ENCODE measurements around the gene CEP131. TPM values are rescaled to one million over a fixed set of nuclear protein-coding genes. Genes with fewer than 3 reads are reported as not detected.

The CEP131 gene
- total and polyA plus RNA-seq, 2 of the 8 experiments (the other 6 are each of a cell fraction or from before 2014, with no cell fraction given), result 5.9 to 23.2 TPM

DNA sequence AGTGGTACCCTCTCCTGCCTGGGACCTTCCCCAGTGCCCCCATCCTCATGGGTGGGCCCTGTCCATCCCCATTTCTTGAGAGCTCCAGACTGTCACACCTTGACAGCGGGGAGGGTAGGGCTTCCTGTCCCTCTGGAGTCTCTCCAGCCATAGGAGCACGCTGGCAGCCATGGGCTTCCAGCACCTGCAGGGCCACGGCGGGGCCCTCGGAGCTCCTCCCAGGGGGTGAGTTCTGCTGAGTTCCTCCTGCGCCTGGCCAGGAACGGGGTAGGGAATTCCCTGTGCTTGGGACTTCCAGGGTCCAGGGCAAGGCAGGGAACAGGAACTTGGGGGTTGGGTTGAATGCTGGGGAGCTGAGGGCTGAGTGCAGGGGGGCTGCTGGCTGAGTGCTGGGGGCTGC, 33.7 kb downstream of the CEP131 start:
- Histone ChIP-seq H3K18ac (ENCODE audit: extremely low read depth, low read length) (no peak overlapping the region), H3K79me2 (ENCODE audit: control insufficient read depth in 1 of 2, insufficient read depth in 2 of 2, low read length in 2 of 2) (no peaks in the 10 kb centered on the region), H3K4ac (replicated peaks; ENCODE audit: insufficient read length, low read depth, low read length) (no peak overlapping the region), H2BK120ac (replicated peaks; ENCODE audit: low read depth, low read length) (no peak overlapping the region), H3K9me3 (ENCODE audit: insufficient read depth in 2 of 2, low read depth in 1 of 2, low read length in 1 of 2) (no peaks in the 10 kb centered on the region), H2BK20ac (ENCODE audit: low read length) (no peak overlapping the region), H4K91ac (replicated peaks; ENCODE audit: insufficient read length, low read length) (no peak overlapping the region), H3K4me1 (replicated peaks in 1 of 4; ENCODE audit: control insufficient read depth in 3 of 4, insufficient read depth in 4 of 4, low read length in 3 of 4) (peaks cover 0 to 5% (median under 1%) of the 10 kb centered on the region in 4 experiments; a peak in 2 of 7 replicates), H4K8ac (ENCODE audit: extremely low read depth, insufficient read depth, low read length) (no peak overlapping the region; the same call in 1 of the 2 replicates), H2BK12ac (ENCODE audit: low read depth, low read length) (no peak overlapping the region), H2BK15ac (ENCODE audit: low read length) (no peak overlapping the region), H3K4me2 (ENCODE audit: insufficient read depth in 1 of 2, low read depth in 2 of 2, low read length in 2 of 2) (no peak overlapping the region), H2AFZ (ENCODE audit: low read length) (no peak overlapping the region), H3K27me3 (replicated peaks in 1 of 4; ENCODE audit: control insufficient read depth in 3 of 4, extremely low read depth in 1 of 4, insufficient read depth in 3 of 4, low read length in 3 of 4) (no peaks in the 10 kb centered on the region), H4K20me1 (replicated peaks in 1 of 2; ENCODE audit: control insufficient read depth in 1 of 2, insufficient read depth in 2 of 2, low read length in 2 of 2) (peaks cover 0 to 4% of the 10 kb centered on the region in 2 experiments), H3K56ac (replicated peaks; ENCODE audit: insufficient read length, low read depth, low read length) (no peak overlapping the region), H3K23me2 (ENCODE audit: low read depth, low read length) (no peaks in the 10 kb centered on the region), H3K27ac (ENCODE audit: low read depth, low read length) (no peak overlapping the region), H3K4me3 (ENCODE audit: extremely low read depth in 1 of 4, insufficient read depth in 2 of 4, low read depth in 3 of 4, low read length in 4 of 4) (no peak overlapping the region), H2BK5ac (ENCODE audit: low read depth, low read length) (no peak overlapping the region), H4K5ac (ENCODE audit: insufficient read length, low read depth, low read length) (no peak overlapping the region), H3K79me1 (ENCODE audit: low read depth, low read length) (no peaks in the 10 kb centered on the region), H2AK5ac (ENCODE audit: low read depth, low read length) (no peak overlapping the region), H3K14ac (ENCODE audit: insufficient read length) (no peak overlapping the region), H3K23ac (ENCODE audit: insufficient read length) (no peak overlapping the region), H3K36me3 (ENCODE audit: control insufficient read depth in 2 of 4, insufficient read depth in 4 of 4, low read length in 3 of 4) (peaks cover 0 to 11% (median 0%) of the 10 kb centered on the region in 4 experiments; a peak in 3 of 8 replicates), H3K9ac (replicated peaks in 1 of 4; ENCODE audit: extremely low read depth in 1 of 4, low read depth in 3 of 4, low read length in 3 of 4) (no peak overlapping the region)
- CTCF ChIA-PET (ENCODE audit: partially characterized antibody), result interaction anchor here (0.7 to 3.2 kb wide), 13 partner anchors 9 to 110 kb away, joined by 3 to 25 read pairs (median 4); no protein-coding TSS in a partner anchor
- POLR2A ChIA-PET (ENCODE audit: partially characterized antibody), result interaction anchor here (1.0 to 1.2 kb wide), 3 partner anchors 24 to 184 kb away, joined by 3 to 4 read pairs (median 4); no protein-coding TSS in a partner anchor
- DNase-seq (ENCODE audit: low read depth in 1 of 2, low spot score in 2 of 2) (no peak), FAIRE-seq (no peak)
- TF ChIP-seq NANOG (IDR thresholded peaks at IDR 0.05; ENCODE audit: insufficient read depth, low read depth, low read length, poor library complexity, severe bottlenecking) (no peak), HDAC6 (IDR thresholded peaks at IDR 0.05; ENCODE audit: low read depth, low read length) (no peak), BRCA1 (IDR thresholded peaks at IDR 0.05; ENCODE audit: low read depth, low read length) (no peak), CBX8 (IDR thresholded peaks at IDR 0.05; ENCODE audit: borderline replicate concordance, low read depth, low read length) (no peak), ZNF274 (IDR thresholded peaks at IDR 0.05; ENCODE audit: borderline replicate concordance, extremely low read depth, low read length) (no peak), SUZ12 (IDR thresholded peaks at IDR 0.05; ENCODE audit: low read length) (no peak), SIX5 (IDR thresholded peaks at IDR 0.05; ENCODE audit: low read depth, low read length) (no peak), CEBPB (IDR thresholded peaks at IDR 0.05; ENCODE audit: low read depth, low read length) (no peak), CHD1 (IDR thresholded peaks at IDR 0.05; ENCODE audit: low read depth, low read length) (no peak), EGR1 (IDR thresholded peaks at IDR 0.05; ENCODE audit: borderline replicate concordance, low read depth, low read length) (no peak), SP4 (IDR thresholded peaks at IDR 0.05; ENCODE audit: low read length) (no peak)
- TF ChIP-seq, protein P1, sequence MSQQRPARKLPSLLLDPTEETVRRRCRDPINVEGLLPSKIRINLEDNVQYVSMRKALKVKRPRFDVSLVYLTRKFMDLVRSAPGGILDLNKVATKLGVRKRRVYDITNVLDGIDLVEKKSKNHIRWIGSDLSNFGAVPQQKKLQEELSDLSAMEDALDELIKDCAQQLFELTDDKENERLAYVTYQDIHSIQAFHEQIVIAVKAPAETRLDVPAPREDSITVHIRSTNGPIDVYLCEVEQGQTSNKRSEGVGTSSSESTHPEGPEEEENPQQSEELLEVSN (IDR thresholded peaks at IDR 0.05), result no peak
- WGBS, 2 experiments (ENCODE audit: extremely low coverage in 1 of 2, insufficient coverage in 1 of 2, insufficient read length in 1 of 2, insufficient replicate concordance in 2 of 2, low coverage in 1 of 2, low lambda C conversion rate in 2 of 2, missing lambda C conversion rate in 1 of 2), result 96% methylated on average over 5 of the region's 7 CpGs; no CpG with 5 or more reads in 1 of the 2 experiments

Data from H1 (cell line).